Liver (tissue), 9 donors: ENCODE data around the gene SHISA4. TPM values are rescaled to one million over a fixed set of nuclear protein-coding genes. Genes with fewer than 3 reads are reported as not detected.

ENCODE experiments used
- DNase-seq: peaks from one replicate; pipeline ENCODE4 v3.0.0-alpha.2; 2017; ENCODE audit warnings: low spot score
- H3K27ac ChIP-seq, 2 donors: one replicate each; pipeline ENCODE4 v1.7.0; 2013; ENCODE audit warnings: inconsistent platforms in 2 of 2, low read length in 2 of 2, control low read depth in 1 of 2, low read depth in 1 of 2, mild to moderate bottlenecking in 1 of 2
- H3K27me3 ChIP-seq, 4 donors: one replicate each; pipeline versions ENCODE4 v1.6.1 to v1.7.0; 2013; ENCODE audit warnings: low read length in 3 of 4, inconsistent platforms in 1 of 4, mild to moderate bottlenecking in 1 of 4, moderate library complexity in 1 of 4; ENCODE audit not compliant: control insufficient read depth in 4 of 4, insufficient read depth in 4 of 4
- H3K36me3 ChIP-seq, 4 donors: one replicate each; pipeline versions ENCODE4 v1.6.1 to v1.7.0; 2013; ENCODE audit warnings: low read length in 3 of 4, mild to moderate bottlenecking in 3 of 4, low read depth in 1 of 4, moderate library complexity in 1 of 4; ENCODE audit not compliant: control insufficient read depth in 4 of 4, insufficient read depth in 3 of 4
- H3K4me1 ChIP-seq, 4 donors: one replicate each; pipeline versions ENCODE4 v1.6.1 to v1.7.0; 2013; ENCODE audit warnings: low read length in 3 of 4, mild to moderate bottlenecking in 3 of 4, moderate library complexity in 1 of 4; ENCODE audit not compliant: control insufficient read depth in 4 of 4, insufficient read depth in 4 of 4
- H3K4me3 ChIP-seq, 3 donors: one replicate each; pipeline versions ENCODE4 v1.6.1 to v1.7.0; 2013; ENCODE audit warnings: low read length in 3 of 3, control low read depth in 1 of 3, low read depth in 1 of 3, mild to moderate bottlenecking in 1 of 3
- H3K9ac ChIP-seq, 2 donors: one replicate each; pipeline ENCODE4 v1.7.0; 2013; ENCODE audit warnings: low read length in 2 of 2, mild to moderate bottlenecking in 2 of 2, moderate library complexity in 2 of 2, control low read depth in 1 of 2, low read depth in 1 of 2
- H3K9me3 ChIP-seq, 4 donors: one replicate each; pipeline versions ENCODE4 v1.6.1 to v1.7.0; 2013; ENCODE audit warnings: low read length in 3 of 4; ENCODE audit not compliant: control insufficient read depth in 4 of 4
- EGR1 ChIP-seq, 2 donors: IDR thresholded peaks; 2 replicates each; pipeline ENCODE4 v1.6.1; 2016 to 2018; ENCODE audit warnings: antibody characterized with exemption in 2 of 2, low read depth in 2 of 2
- FOXA1 ChIP-seq: IDR thresholded peaks from 2 replicates; pipeline ENCODE4 v1.6.1; 2016; ENCODE audit warnings: antibody characterized with exemption
- FOXA2 ChIP-seq: IDR thresholded peaks from 2 replicates; pipeline ENCODE4 v1.6.1; 2016; ENCODE audit warnings: antibody characterized with exemption
- GABPA ChIP-seq, 2 donors: IDR thresholded peaks in 1 of 2; conservative IDR thresholded peaks in 1 of 2; 2 replicates each; pipeline ENCODE4 v1.6.1; 2016; ENCODE audit warnings: antibody characterized with exemption in 2 of 2, mild to moderate bottlenecking in 1 of 2, moderate library complexity in 1 of 2
- HNF4A ChIP-seq, 2 donors: conservative IDR thresholded peaks; 2 replicates each; pipeline ENCODE4 v1.6.1; 2016; ENCODE audit warnings: antibody characterized with exemption in 2 of 2, mild to moderate bottlenecking in 2 of 2
- JUND ChIP-seq, 2 donors: IDR thresholded peaks; 2 replicates each; pipeline ENCODE4 v1.6.1; 2016; ENCODE audit warnings: antibody characterized with exemption in 2 of 2
- NR2F2 ChIP-seq: IDR thresholded peaks from 2 replicates; pipeline ENCODE4 v1.6.1; 2016; ENCODE audit warnings: antibody characterized with exemption
- RXRA ChIP-seq, 2 donors: IDR thresholded peaks; 2 replicates each; pipeline ENCODE4 v1.6.1; 2017 to 2018; ENCODE audit warnings: antibody characterized with exemption in 2 of 2, mild to moderate bottlenecking in 1 of 2
- SP1 ChIP-seq: IDR thresholded peaks from 2 replicates; pipeline ENCODE4 v1.6.1; 2018; ENCODE audit warnings: antibody characterized with exemption, mild to moderate bottlenecking
- TAF1 ChIP-seq: conservative IDR thresholded peaks from 2 replicates; pipeline ENCODE4 v1.6.1; 2016; ENCODE audit warnings: antibody characterized with exemption, mild to moderate bottlenecking
- YY1 ChIP-seq: IDR thresholded peaks from 2 replicates; pipeline ENCODE4 v1.6.1; 2016; ENCODE audit warnings: antibody characterized with exemption, mild to moderate bottlenecking
- WGBS: extraction: QIAGEN DNeasy Blood & Tissue Kit; methylation state at CpG from one replicate; pipeline ENCODE4 v1.1.7; 2013; 5-methylcytosine and 5-hydroxymethylcytosine counted together
- polyA plus RNA-seq, 2 donors: library from polyadenylated mRNA; stranded (reverse) in 1 of 2; unstranded in 1 of 2; fragments of 200-250 nt in 1 of 2; fragments of >200 nt in 1 of 2; fragmentation: Nextera tagmentation in 1 of 2; extraction: Ambion mirVana in 1 of 2; gene quantifications; one replicate each; pipeline versions ENCODE4 v1.2.1 to v1.2.3, GENCODE V29; 2013 to 2015
- total RNA-seq, 2 donors: library from RNA; depleted of rRNA; stranded (reverse); fragments of >200 nt; gene quantifications; one replicate each; pipeline ENCODE4 v1.2.3, GENCODE V29; 2014
- TF ChIP-seq, protein P1 (sequence below): IDR thresholded peaks from 2 replicates; pipeline ENCODE4 v1.6.1; 2016; ENCODE audit warnings: antibody characterized with exemption, mild to moderate bottlenecking
- TF ChIP-seq, protein P2 (sequence below): IDR thresholded peaks from 2 replicates; pipeline ENCODE4 v1.6.1; 2016; ENCODE audit warnings: antibody characterized with exemption
- TF ChIP-seq, protein P3 (sequence below): fragments of 150-350 bp; IDR thresholded peaks from 2 replicates; pipeline ENCODE4 v1.5.1; 2017; ENCODE audit warnings: improper control_type of control experiment, low read depth, low read length; ENCODE audit not compliant: missing input control
- donor health status: healthy.
- donor health status: healthy.
- donor health status: healthy.
- donor health status: healthy.
- donor health status: healthy.

Gene SHISA4
- total and polyA plus RNA-seq, 4 donors, result 0.47 to 4.1 (median 2.1) TPM

DNA sequence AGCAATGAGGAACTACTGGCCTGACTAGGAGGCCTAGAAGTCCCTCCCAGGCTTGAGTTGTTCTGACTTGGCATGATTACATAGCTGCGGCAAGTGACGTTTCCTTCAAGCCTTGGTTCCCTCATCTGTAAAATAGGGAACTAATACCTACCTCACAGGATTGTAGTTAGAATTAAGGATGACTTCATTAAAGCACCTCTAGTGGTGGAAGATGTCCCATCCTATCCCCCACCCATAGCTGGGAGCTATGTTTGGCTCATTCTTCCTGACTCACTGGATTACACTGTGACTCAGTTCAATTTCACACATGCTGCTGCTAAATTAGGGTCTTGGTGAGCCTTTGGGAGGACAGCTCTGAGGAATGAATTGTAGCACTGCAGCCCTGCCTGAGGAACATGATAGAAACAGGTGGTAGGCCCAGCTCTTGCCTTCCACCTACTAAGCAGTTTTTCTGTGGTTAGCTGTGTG, 6.0 kb upstream of the SHISA4 start:
- Histone ChIP-seq H3K36me3 (no peaks in the 10 kb centered on the region), H3K27ac (no peak overlapping the region), H3K4me3 (no peak overlapping the region), H3K27me3 (no peaks in the 10 kb centered on the region), H3K9me3 (no peaks in the 10 kb centered on the region), H3K9ac (no peak overlapping the region), H3K4me1 (peaks cover 1 to 8% (median 5%) of the 10 kb centered on the region in 4 donors)
- DNase-seq, result no peak
- WGBS, result 82% methylated on average over 2 of the region's 2 CpGs
- no peak for TF ChIP-seq FOXA2
- TF ChIP-seq, protein P1, sequence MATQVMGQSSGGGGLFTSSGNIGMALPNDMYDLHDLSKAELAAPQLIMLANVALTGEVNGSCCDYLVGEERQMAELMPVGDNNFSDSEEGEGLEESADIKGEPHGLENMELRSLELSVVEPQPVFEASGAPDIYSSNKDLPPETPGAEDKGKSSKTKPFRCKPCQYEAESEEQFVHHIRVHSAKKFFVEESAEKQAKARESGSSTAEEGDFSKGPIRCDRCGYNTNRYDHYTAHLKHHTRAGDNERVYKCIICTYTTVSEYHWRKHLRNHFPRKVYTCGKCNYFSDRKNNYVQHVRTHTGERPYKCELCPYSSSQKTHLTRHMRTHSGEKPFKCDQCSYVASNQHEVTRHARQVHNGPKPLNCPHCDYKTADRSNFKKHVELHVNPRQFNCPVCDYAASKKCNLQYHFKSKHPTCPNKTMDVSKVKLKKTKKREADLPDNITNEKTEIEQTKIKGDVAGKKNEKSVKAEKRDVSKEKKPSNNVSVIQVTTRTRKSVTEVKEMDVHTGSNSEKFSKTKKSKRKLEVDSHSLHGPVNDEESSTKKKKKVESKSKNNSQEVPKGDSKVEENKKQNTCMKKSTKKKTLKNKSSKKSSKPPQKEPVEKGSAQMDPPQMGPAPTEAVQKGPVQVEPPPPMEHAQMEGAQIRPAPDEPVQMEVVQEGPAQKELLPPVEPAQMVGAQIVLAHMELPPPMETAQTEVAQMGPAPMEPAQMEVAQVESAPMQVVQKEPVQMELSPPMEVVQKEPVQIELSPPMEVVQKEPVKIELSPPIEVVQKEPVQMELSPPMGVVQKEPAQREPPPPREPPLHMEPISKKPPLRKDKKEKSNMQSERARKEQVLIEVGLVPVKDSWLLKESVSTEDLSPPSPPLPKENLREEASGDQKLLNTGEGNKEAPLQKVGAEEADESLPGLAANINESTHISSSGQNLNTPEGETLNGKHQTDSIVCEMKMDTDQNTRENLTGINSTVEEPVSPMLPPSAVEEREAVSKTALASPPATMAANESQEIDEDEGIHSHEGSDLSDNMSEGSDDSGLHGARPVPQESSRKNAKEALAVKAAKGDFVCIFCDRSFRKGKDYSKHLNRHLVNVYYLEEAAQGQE, result no peak
- TF ChIP-seq RXRA (IDR thresholded peaks at IDR 0.05), result no peak
- TF ChIP-seq YY1, result no peak
- TF ChIP-seq SP1, result no peak
- TF ChIP-seq, protein P2, sequence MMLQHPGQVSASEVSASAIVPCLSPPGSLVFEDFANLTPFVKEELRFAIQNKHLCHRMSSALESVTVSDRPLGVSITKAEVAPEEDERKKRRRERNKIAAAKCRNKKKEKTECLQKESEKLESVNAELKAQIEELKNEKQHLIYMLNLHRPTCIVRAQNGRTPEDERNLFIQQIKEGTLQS, result no peak
- TF ChIP-seq, protein P3, sequence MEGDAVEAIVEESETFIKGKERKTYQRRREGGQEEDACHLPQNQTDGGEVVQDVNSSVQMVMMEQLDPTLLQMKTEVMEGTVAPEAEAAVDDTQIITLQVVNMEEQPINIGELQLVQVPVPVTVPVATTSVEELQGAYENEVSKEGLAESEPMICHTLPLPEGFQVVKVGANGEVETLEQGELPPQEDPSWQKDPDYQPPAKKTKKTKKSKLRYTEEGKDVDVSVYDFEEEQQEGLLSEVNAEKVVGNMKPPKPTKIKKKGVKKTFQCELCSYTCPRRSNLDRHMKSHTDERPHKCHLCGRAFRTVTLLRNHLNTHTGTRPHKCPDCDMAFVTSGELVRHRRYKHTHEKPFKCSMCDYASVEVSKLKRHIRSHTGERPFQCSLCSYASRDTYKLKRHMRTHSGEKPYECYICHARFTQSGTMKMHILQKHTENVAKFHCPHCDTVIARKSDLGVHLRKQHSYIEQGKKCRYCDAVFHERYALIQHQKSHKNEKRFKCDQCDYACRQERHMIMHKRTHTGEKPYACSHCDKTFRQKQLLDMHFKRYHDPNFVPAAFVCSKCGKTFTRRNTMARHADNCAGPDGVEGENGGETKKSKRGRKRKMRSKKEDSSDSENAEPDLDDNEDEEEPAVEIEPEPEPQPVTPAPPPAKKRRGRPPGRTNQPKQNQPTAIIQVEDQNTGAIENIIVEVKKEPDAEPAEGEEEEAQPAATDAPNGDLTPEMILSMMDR, result no peak
- no peak for TF ChIP-seq EGR1 (IDR thresholded peaks at IDR 0.05; ENCODE audit: low read depth in 2 of 2)
- no peak for TF ChIP-seq NR2F2
- no peak for TF ChIP-seq GABPA (IDR thresholded peaks at IDR 0.05 in 1 of 2, conservative IDR thresholded peaks at IDR 0.05 in 1 of 2)
- no peak for TF ChIP-seq TAF1

DNA sequence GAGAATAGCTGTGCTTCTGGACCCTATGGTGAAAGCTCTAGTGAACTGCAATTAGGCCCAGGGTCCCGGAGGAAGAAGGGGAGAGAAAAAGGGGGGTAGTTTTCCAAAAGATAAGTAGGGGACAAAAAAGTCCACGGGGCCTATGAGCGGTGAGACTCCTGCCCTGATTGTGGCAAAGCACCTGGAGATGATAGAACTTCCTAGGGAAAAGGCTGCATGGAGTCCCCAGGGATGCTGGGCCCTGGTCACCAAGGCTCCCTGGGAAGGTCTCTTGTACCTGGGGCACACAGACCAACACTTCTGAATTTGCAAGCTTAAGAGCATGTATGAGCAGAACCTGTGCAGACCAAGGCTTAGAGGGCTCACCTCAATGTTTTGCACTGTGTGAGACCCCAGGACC, 5.4 kb upstream of the SHISA4 start:
- no peak overlapping the region for H3K4me3 ChIP-seq
- H3K9ac ChIP-seq, result no peak overlapping the region
- H3K27ac ChIP-seq, result no peak overlapping the region
- no peak for DNase-seq
- no peaks in the 10 kb centered on the region for H3K9me3 ChIP-seq
- peaks cover 4 to 10% (median 8%) of the 10 kb centered on the region in 4 donors for H3K4me1 ChIP-seq
- TF ChIP-seq FOXA1 (no peak), EGR1 (IDR thresholded peaks at IDR 0.05; ENCODE audit: low read depth in 2 of 2) (no peak), TAF1 (no peak), RXRA (IDR thresholded peaks at IDR 0.05) (no peak), HNF4A (conservative IDR thresholded peaks at IDR 0.05) (no peak), JUND (IDR thresholded peaks at IDR 0.05) (no peak), NR2F2 (no peak), SP1 (no peak)
- TF ChIP-seq, protein P1, result no peak
- TF ChIP-seq, protein P2, result no peak
- H3K27me3 ChIP-seq, result no peaks in the 10 kb centered on the region
- WGBS, result 80% methylated on average over 3 of the region's 3 CpGs
- H3K36me3 ChIP-seq, result no peaks in the 10 kb centered on the region
